Measurements from ENCODE around the gene SEMA4B. TPM values are rescaled to one million over a fixed set of nuclear protein-coding genes. Genes with fewer than 3 reads are reported as not detected.
"Not testable (repeated sequence)": the region's sequence is repeated elsewhere in the genome, so short reads cannot be mapped to it uniquely, and the experiment has no call there.

SEMA4B gene
- total RNA-seq, 2 experiments from 2014 or later = 23.4 to 26.7 TPM

- H3K27me3 Mint-ChIP-seq = peaks cover 4% of the 10 kb centered on the region
- H3K4me1 Mint-ChIP-seq = peaks cover 27% of the 10 kb centered on the region
- ChIA-PET POLR2A (no interaction called here), CTCF (interaction anchor here (3.7 kb wide), 1 partner anchor 17 kb away, joined by 17 read pairs; the partner anchor contains the start of gene SEMA4B)
- no peaks in the 10 kb centered on the region for H3K36me3 Mint-ChIP-seq (ENCODE audit: low read depth)
- H3K9me3 Mint-ChIP-seq = no peaks in the 10 kb centered on the region
- DNase-seq = peak; percentile 72
- H3K27ac Mint-ChIP-seq = peak overlapping the region; percentile 80
- peak overlapping the region; percentile 81 for H3K4me3 Mint-ChIP-seq
Observed at GRCh38 chr15:90184786-90185704, 16.1 kb upstream of the SEMA4B start.

GRCh38 chr15:90187257-90187868 is 13.8 kb upstream of the SEMA4B start:
- POLR2A ChIA-PET = no interaction called here
- CTCF ChIA-PET = interaction anchor here (0.8 to 3.7 kb wide), 3 partner anchors 15 to 40 kb away, joined by 3 to 17 read pairs (median 5); partner anchors contain the start of gene SEMA4B
- no peak overlapping the region for H3K27ac Mint-ChIP-seq
- no peaks in the 10 kb centered on the region for H3K27me3 Mint-ChIP-seq
- DNase-seq = no peak
- H3K9me3 Mint-ChIP-seq = no peaks in the 10 kb centered on the region
- no peak overlapping the region for H3K4me3 Mint-ChIP-seq
- peaks cover 46% of the 10 kb centered on the region for H3K4me1 Mint-ChIP-seq
- H3K36me3 Mint-ChIP-seq (ENCODE audit: low read depth) = no peaks in the 10 kb centered on the region

- POLR2A ChIA-PET; H3K4me3 Mint-ChIP-seq; H3K27me3 Mint-ChIP-seq; DNase-seq; H3K36me3 Mint-ChIP-seq (ENCODE audit: low read depth); H3K9me3 Mint-ChIP-seq; H3K27ac Mint-ChIP-seq: not testable (repeated sequence)
- CTCF ChIA-PET = interaction anchor here (1.3 to 3.7 kb wide), 2 partner anchors 14 to 39 kb away, joined by 3 to 17 read pairs; partner anchors contain the start of gene SEMA4B
- peaks cover 53% of the 10 kb centered on the region for H3K4me1 Mint-ChIP-seq
Observed at GRCh38 chr15:90188065-90188464, 13.1 kb upstream of the SEMA4B start.

- CTCF ChIA-PET = interaction anchor here (0.7 to 3.6 kb wide), 5 partner anchors 11 to 72 kb away, joined by 3 to 11 read pairs (median 3); partner anchors contain the start of gene SEMA4B
- Mint-ChIP-seq H3K4me1 (peaks cover 54% of the 10 kb centered on the region), H3K4me3 (no peak overlapping the region), H3K27ac (no peak overlapping the region), H3K9me3 (no peaks in the 10 kb centered on the region), H3K27me3 (no peaks in the 10 kb centered on the region), H3K36me3 (ENCODE audit: low read depth) (peaks cover 3% of the 10 kb centered on the region)
- no peak for DNase-seq
- POLR2A ChIA-PET = no interaction called here
Observed at GRCh38 chr15:90188914-90189748, 12.0 kb upstream of the SEMA4B start.

GRCh38 chr15:90189781-90190467 is 11.2 kb upstream of the SEMA4B start:
- DNase-seq = no peak
- no peaks in the 10 kb centered on the region for H3K27me3 Mint-ChIP-seq
- ChIA-PET CTCF (interaction anchor here (0.6 to 3.6 kb wide), 6 partner anchors 11 to 135 kb away, joined by 3 to 11 read pairs (median 3); partner anchors contain the start of gene SEMA4B), POLR2A (interaction anchor here (0.6 kb wide), 1 partner anchor 1661 kb away, joined by 3 read pairs; no protein-coding TSS in a partner anchor)
- H3K36me3 Mint-ChIP-seq (ENCODE audit: low read depth) = peaks cover 5% of the 10 kb centered on the region
- peaks cover 56% of the 10 kb centered on the region for H3K4me1 Mint-ChIP-seq
- peak overlapping the region; percentile 60 for H3K27ac Mint-ChIP-seq
- H3K9me3 Mint-ChIP-seq = no peaks in the 10 kb centered on the region
- H3K4me3 Mint-ChIP-seq = no peak overlapping the region

- CTCF ChIA-PET = interaction anchor here (0.6 to 3.6 kb wide), 4 partner anchors 10 to 70 kb away, joined by 3 to 11 read pairs (median 4); partner anchors contain the start of gene SEMA4B
- peaks cover 50% of the 10 kb centered on the region for H3K4me1 Mint-ChIP-seq
- no peaks in the 10 kb centered on the region for H3K27me3 Mint-ChIP-seq
- POLR2A ChIA-PET = interaction anchor here (0.6 kb wide), 1 partner anchor 1660 kb away, joined by 3 read pairs; no protein-coding TSS in a partner anchor
- DNase-seq = no peak
- H3K36me3 Mint-ChIP-seq (ENCODE audit: low read depth) = peaks cover 7% of the 10 kb centered on the region
- H3K27ac Mint-ChIP-seq = peak overlapping the region; percentile 32
- H3K4me3 Mint-ChIP-seq = no peak overlapping the region
- H3K9me3 Mint-ChIP-seq = no peaks in the 10 kb centered on the region
Observed at GRCh38 chr15:90190606-90191343, 10.4 kb upstream of the SEMA4B start.

GRCh38 chr15:90191344-90191687 is 9.8 kb upstream of the SEMA4B start:
- no peaks in the 10 kb centered on the region for H3K27me3 Mint-ChIP-seq
- no peak for DNase-seq
- H3K9me3 Mint-ChIP-seq = no peaks in the 10 kb centered on the region
- H3K27ac Mint-ChIP-seq = peak overlapping the region; percentile 90
- ChIA-PET POLR2A (no interaction called here), CTCF (interaction anchor here (0.8 to 3.6 kb wide), 3 partner anchors 9 to 24 kb away, joined by 3 to 11 read pairs (median 4); partner anchors contain the start of gene SEMA4B)
- peaks cover 7% of the 10 kb centered on the region for H3K36me3 Mint-ChIP-seq (ENCODE audit: low read depth)
- peaks cover 50% of the 10 kb centered on the region for H3K4me1 Mint-ChIP-seq
- H3K4me3 Mint-ChIP-seq = peak overlapping the region; percentile 30

GRCh38 chr15:90191794-90192509 is 9.2 kb upstream of the SEMA4B start:
- POLR2A ChIA-PET = interaction anchor here (1.1 kb wide), 1 partner anchor 9 kb away, joined by 4 read pairs; the partner anchor contains the start of gene SEMA4B
- peaks cover 7% of the 10 kb centered on the region for H3K36me3 Mint-ChIP-seq (ENCODE audit: low read depth)
- no peaks in the 10 kb centered on the region for H3K27me3 Mint-ChIP-seq
- no peaks in the 10 kb centered on the region for H3K9me3 Mint-ChIP-seq
- H3K27ac Mint-ChIP-seq = peak overlapping the region; percentile 90
- H3K4me3 Mint-ChIP-seq = peak overlapping the region; percentile 72
- CTCF ChIA-PET = interaction anchor here (0.6 to 3.6 kb wide), 5 partner anchors 9 to 96 kb away, joined by 3 to 11 read pairs (median 3); partner anchors contain the start of gene SEMA4B
- H3K4me1 Mint-ChIP-seq = peaks cover 50% of the 10 kb centered on the region
- peak; percentile 44 for DNase-seq

- DNase-seq = no peak
- Mint-ChIP-seq H3K36me3 (ENCODE audit: low read depth) (peaks cover 7% of the 10 kb centered on the region), H3K27me3 (no peaks in the 10 kb centered on the region), H3K4me3 (peak overlapping the region; percentile 56), H3K27ac (peak overlapping the region; percentile 48), H3K9me3 (no peaks in the 10 kb centered on the region), H3K4me1 (peaks cover 46% of the 10 kb centered on the region)
- ChIA-PET CTCF (interaction anchor here (1.4 to 3.6 kb wide), 3 partner anchors 7 to 11 kb away, joined by 3 to 11 read pairs (median 6); partner anchors contain the start of gene SEMA4B), POLR2A (interaction anchor here (0.5 to 1.1 kb wide), 2 partner anchors 8 to 11 kb away, joined by 3 to 4 read pairs; partner anchors contain the start of gene SEMA4B)
Observed at GRCh38 chr15:90192961-90193786, 8.0 kb upstream of the SEMA4B start.

- POLR2A ChIA-PET = no interaction called here
- Mint-ChIP-seq H3K27ac (no peak overlapping the region), H3K4me1 (peaks cover 45% of the 10 kb centered on the region)
Observed at GRCh38 chr15:90194655-90195054, 6.5 kb upstream of the SEMA4B start.

More at GRCh38 chr15:90194655-90195054, 6.5 kb upstream of the SEMA4B start:
- H3K9me3 Mint-ChIP-seq = no peaks in the 10 kb centered on the region
- H3K27me3 Mint-ChIP-seq = no peaks in the 10 kb centered on the region
- no peak overlapping the region for H3K4me3 Mint-ChIP-seq
- no peak for DNase-seq
- CTCF ChIA-PET = interaction anchor here (0.6 to 0.7 kb wide), 6 partner anchors 14 to 592 kb away, joined by 3 to 6 read pairs (median 4); no protein-coding TSS in a partner anchor
- H3K36me3 Mint-ChIP-seq (ENCODE audit: low read depth) = peaks cover 7% of the 10 kb centered on the region

Data from activated CD4-positive, alpha-beta T cell treated with anti-CD3 and anti-CD28 coated beads, Interleukin-2, amount 10 ng/mL, durations not matched to agents 7 days and 5 days (primary cell).